ENCODE data around the gene SH3BP5.

The SH3BP5 gene

DNA sequence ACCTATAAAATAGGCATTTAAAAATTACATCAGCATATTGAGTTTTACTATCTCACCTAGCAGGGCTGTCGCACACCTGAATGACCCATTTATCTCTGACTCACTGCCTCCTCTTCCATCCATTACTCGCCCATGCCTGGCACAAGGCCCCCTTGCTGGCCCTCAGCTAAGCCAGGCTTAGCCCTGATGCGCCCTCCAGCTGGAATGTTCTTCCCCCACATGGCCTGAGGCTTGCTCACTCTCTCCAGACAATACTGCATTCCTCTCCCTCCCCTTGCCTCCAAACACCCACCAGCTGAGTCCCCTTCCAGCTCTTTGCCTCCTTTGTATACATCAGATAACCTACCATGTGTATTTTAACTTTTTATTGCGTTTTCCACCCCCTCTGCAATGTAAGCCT is 7.2 kb downstream of the SH3BP5 start:
- no peak for DNase-seq (ENCODE audit: low spot score)

GRCh38 chr3:15324379-15324808 is 8.0 kb downstream of the SH3BP5 start:
- DNase-seq (ENCODE audit: low spot score): no peak

- no peak for DNase-seq (ENCODE audit: low spot score)
Measured at GRCh38 chr3:15323063-15323462, 9.3 kb downstream of the SH3BP5 start.

GRCh38 chr3:15321349-15321748 is 11.0 kb downstream of the SH3BP5 start:
- DNase-seq (ENCODE audit: low spot score): no peak

GRCh38 chr3:15319575-15319974 is 12.8 kb downstream of the SH3BP5 start:
- no peak for DNase-seq (ENCODE audit: low spot score)

- no peak for DNase-seq (ENCODE audit: low spot score)
Measured at GRCh38 chr3:15319136-15319535, 13.2 kb downstream of the SH3BP5 start.

- no peak for DNase-seq (ENCODE audit: low spot score)
Measured at GRCh38 chr3:15318661-15319060, 13.7 kb downstream of the SH3BP5 start.

DNA sequence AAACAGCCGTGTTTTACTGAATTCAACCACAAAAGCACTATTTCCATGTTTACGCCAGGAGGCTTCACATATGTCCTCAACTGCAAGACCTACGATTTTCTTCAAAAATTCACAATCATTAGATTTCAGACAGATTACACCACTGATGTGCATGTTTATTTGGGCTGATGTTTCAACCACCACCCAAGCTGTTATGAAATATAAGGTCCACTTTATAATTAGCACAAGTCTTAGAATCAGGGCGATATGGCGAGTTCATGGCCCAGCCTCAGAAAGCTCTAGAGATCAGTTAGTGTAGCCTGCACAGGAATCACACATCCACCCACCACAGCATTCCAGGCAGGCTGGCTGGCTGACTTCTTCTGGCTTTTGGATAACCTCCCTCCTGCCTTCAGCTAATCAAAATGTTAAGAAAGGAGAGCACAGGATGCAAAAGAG is 15.4 kb downstream of the SH3BP5 start:
- no peak for DNase-seq (ENCODE audit: low spot score)

DNA sequence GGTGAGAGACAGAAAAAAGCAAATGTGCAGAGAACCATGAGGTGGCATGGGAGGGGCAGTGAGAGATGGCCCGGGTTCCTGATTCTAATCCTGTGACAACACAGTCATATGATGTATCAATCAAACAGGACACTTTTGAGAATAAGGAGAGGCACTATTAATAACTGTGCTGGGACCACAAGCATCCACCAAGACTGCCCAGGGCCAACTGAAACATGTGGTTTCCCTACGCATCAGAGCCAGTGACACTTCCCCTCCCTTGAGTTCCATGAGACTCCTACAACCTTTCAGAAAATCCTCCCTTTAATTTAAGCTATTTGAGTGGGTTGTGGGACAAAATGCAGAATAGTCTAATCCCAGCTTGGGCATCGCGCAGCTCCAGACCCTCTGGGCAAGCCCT is 17.4 kb downstream of the SH3BP5 start:
- no peak for DNase-seq (ENCODE audit: low spot score)

GRCh38 chr3:15314276-15314675 is 18.1 kb downstream of the SH3BP5 start:
- DNase-seq (ENCODE audit: low spot score): no peak

DNA sequence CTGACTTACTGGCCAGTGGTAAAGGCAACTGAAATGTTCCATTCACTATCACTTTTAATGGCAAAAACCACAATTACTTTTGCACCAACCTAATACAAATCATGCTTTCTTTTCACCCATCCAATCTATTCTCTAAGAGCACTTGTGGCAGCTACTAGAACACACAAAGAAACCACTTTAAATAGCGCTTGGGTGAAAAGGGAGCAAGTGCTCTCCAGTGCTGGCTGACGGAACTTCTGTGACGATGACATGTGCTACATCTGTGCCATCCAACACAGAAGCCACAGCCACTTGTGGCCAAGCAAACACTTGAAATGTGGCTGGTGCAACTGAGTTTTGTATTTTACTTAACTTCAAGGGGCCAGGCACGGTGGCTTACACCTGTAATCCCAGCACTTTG is 18.9 kb downstream of the SH3BP5 start:
- no peak for DNase-seq (ENCODE audit: low spot score)

- DNase-seq (ENCODE audit: low spot score): no peak
Measured at GRCh38 chr3:15312550-15312949, 19.8 kb downstream of the SH3BP5 start.

- DNase-seq (ENCODE audit: low spot score): no peak
Measured at GRCh38 chr3:15310491-15311370, 21.7 kb downstream of the SH3BP5 start.

GRCh38 chr3:15309662-15310335 is 22.6 kb downstream of the SH3BP5 start:
- DNase-seq (ENCODE audit: low spot score): no peak

DNA sequence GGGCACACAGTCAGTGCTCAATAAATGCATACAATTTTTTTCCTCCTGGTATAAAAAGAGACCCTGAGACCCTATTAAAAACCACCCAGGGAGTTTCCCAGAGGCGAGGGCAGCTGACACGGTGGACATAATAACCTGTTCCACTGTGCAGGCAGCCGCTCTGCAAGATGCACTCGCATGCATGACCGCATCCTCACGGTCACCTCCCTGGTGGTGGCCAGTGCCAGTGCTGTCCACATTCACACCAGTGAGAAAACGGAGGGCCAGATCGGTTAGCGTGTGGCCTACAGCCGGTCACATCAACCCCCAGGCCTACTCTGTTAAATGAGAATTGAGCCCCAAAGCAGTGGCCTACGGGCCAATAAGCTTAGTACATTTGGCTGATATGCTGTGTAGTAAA is 24.8 kb downstream of the SH3BP5 start:
- no peak for DNase-seq (ENCODE audit: low spot score)

DNA sequence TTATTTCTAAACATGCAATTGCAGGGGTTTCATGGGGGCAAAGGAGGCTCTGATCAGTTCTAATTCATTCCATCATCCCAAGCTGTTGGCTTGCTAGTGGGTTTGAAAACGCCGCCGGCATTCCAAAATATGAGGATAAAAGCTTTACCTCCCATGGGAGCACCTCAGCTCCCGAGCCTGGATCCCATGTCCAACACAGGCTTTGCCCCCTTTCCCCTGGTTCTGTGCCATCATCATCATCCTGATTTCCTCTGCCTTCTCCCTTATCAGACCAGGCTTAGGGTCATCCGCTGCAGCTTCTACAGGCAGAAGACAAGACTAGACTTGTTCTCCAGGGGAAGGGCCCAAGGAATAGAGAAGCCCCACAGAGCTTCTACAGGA is 25.4 kb downstream of the SH3BP5 start:
- no peak for DNase-seq (ENCODE audit: low spot score)

GRCh38 chr3:15305359-15305844 is 27.0 kb downstream of the SH3BP5 start:
- no peak for DNase-seq (ENCODE audit: low spot score)

GRCh38 chr3:15303728-15304127 is 28.7 kb downstream of the SH3BP5 start:
- no peak for DNase-seq (ENCODE audit: low spot score)

GRCh38 chr3:15303216-15303615 is 29.2 kb downstream of the SH3BP5 start:
- no peak for DNase-seq (ENCODE audit: low spot score)

DNA sequence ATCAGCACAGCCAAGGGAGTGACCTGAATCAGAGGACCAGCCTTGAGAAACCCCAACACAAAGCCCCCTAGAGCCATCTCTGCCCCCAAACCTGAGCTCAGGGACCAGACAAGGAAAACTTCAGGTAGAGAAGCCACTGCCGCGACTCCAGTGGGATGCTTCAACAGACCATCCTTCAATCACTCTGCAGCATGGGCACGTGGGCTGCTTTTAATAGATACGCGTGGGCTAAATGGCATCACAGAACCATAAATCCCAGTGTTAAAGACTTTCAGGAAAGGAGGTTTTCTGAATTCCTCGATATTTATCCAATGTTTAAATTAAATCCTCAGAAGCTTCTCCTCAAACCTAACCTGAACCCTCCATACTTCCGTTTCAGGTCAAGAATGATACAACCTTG is 30.6 kb downstream of the SH3BP5 start:
- no peak for DNase-seq (ENCODE audit: low spot score)

GRCh38 chr3:15300323-15301078 is 31.9 kb downstream of the SH3BP5 start:
- no peak for DNase-seq (ENCODE audit: low spot score)

- no peak for DNase-seq (ENCODE audit: low spot score)
Measured at GRCh38 chr3:15299036-15299435, 33.4 kb downstream of the SH3BP5 start.

DNA sequence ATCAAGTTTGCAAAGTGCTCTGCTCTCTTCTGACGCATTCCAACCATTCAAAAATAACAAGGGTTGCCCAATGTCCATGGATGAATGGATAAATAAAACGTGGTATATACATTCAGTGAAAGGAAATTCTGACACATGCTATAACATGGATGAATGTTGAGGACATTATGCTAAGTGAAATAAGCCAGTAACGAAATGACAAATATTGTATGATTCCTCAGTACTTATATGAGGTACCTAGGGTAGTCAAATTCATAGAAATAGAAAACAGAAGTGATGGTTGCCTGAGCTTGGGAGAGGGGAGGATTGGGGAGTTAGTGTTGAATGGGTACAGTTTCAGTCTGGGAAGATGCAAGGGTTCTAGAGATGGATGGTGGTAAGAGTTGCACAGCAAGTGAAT is 33.9 kb downstream of the SH3BP5 start:
- DNase-seq (ENCODE audit: low spot score): no peak

Data from hematopoietic multipotent progenitor cell treated with erythropoietin and hydrocortisone succinate and interleukin-3 and kit ligand, for 17 days (in vitro differentiated cells).